ENCODE measurements around the gene NTM. TPM values are rescaled to one million over a fixed set of nuclear protein-coding genes. Genes with fewer than 3 reads are reported as not detected.

Gene NTM
- total RNA-seq, 1 donor from 2014 or later, result 3.4 TPM

GRCh38 chr11:132008226-132008625 is 637.8 kb downstream of the NTM start:
- intact Hi-C loops (cut with DNase I), result no loop called here
- DNase-seq (ENCODE audit: low spot score), result no peak

- intact Hi-C loops (cut with DNase I), result no loop called here
- DNase-seq (ENCODE audit: low spot score), result no peak
These were observed 638.5 kb downstream of the NTM start for GRCh38 chr11:132008872-132009271.

- no peak for DNase-seq (ENCODE audit: low spot score)
- intact Hi-C loops (cut with DNase I), result no loop called here
These were observed 649.6 kb downstream of the NTM start for GRCh38 chr11:132020001-132020400.

GRCh38 chr11:132022285-132022684 is 651.9 kb downstream of the NTM start:
- no peak for DNase-seq (ENCODE audit: low spot score)
- intact Hi-C loops (cut with DNase I), result no loop called here

GRCh38 chr11:132022733-132023478 is 652.5 kb downstream of the NTM start:
- intact Hi-C loops (cut with DNase I), result no loop called here
- DNase-seq (ENCODE audit: low spot score), result no peak

GRCh38 chr11:132024587-132025295 is 654.3 kb downstream of the NTM start:
- no peak for DNase-seq (ENCODE audit: low spot score)
- intact Hi-C loops (cut with DNase I), result no loop called here

- intact Hi-C loops (cut with DNase I), result no loop called here
- no peak for DNase-seq (ENCODE audit: low spot score)
These were observed 656.3 kb downstream of the NTM start for GRCh38 chr11:132026746-132027145.

- intact Hi-C loops (cut with DNase I), result no loop called here
- DNase-seq (ENCODE audit: low spot score), result no peak
These were observed 658.2 kb downstream of the NTM start for GRCh38 chr11:132028380-132029240.

- no peak for DNase-seq (ENCODE audit: low spot score)
- intact Hi-C loops (cut with DNase I), result no loop called here
These were observed 660.5 kb downstream of the NTM start for GRCh38 chr11:132030896-132031295.

- intact Hi-C loops (cut with DNase I), result no loop called here
- no peak for DNase-seq (ENCODE audit: low spot score)
These were observed 662.1 kb downstream of the NTM start for GRCh38 chr11:132032555-132032954.

- intact Hi-C loops (cut with DNase I), result no loop called here
- no peak for DNase-seq (ENCODE audit: low spot score)
These were observed 662.6 kb downstream of the NTM start for GRCh38 chr11:132033051-132033450.

- intact Hi-C loops (cut with DNase I), result no loop called here
- DNase-seq (ENCODE audit: low spot score), result no peak
These were observed 664.8 kb downstream of the NTM start for GRCh38 chr11:132035228-132035627.

GRCh38 chr11:132035766-132036165 is 665.4 kb downstream of the NTM start:
- intact Hi-C loops (cut with DNase I), result no loop called here

GRCh38 chr11:132036220-132036619 is 665.8 kb downstream of the NTM start:
- intact Hi-C loops (cut with DNase I), result no loop called here
- DNase-seq (ENCODE audit: low spot score), result no peak

More at GRCh38 chr11:132035766-132036165, 665.4 kb downstream of the NTM start:
- DNase-seq (ENCODE audit: low spot score), result no peak

- DNase-seq (ENCODE audit: low spot score), result no peak
- intact Hi-C loops (cut with DNase I), result no loop called here
These were observed 666.5 kb downstream of the NTM start for GRCh38 chr11:132036746-132037466.

- no peak for DNase-seq (ENCODE audit: low spot score)
- intact Hi-C loops (cut with DNase I), result no loop called here
These were observed 667.0 kb downstream of the NTM start for GRCh38 chr11:132037467-132037862.

GRCh38 chr11:132037956-132038355 is 667.5 kb downstream of the NTM start:
- intact Hi-C loops (cut with DNase I), result no loop called here

GRCh38 chr11:132039521-132039920 is 669.1 kb downstream of the NTM start:
- no peak for DNase-seq (ENCODE audit: low spot score)
- intact Hi-C loops (cut with DNase I), result no loop called here

More at GRCh38 chr11:132037956-132038355, 667.5 kb downstream of the NTM start:
- no peak for DNase-seq (ENCODE audit: low spot score)

- intact Hi-C loops (cut with DNase I), result no loop called here
- no peak for DNase-seq (ENCODE audit: low spot score)
These were observed 671.9 kb downstream of the NTM start for GRCh38 chr11:132042296-132042695.

- intact Hi-C loops (cut with DNase I), result no loop called here
These were observed 673.3 kb downstream of the NTM start for GRCh38 chr11:132043714-132044113.

More at GRCh38 chr11:132043714-132044113, 673.3 kb downstream of the NTM start:
- DNase-seq (ENCODE audit: low spot score), result no peak
